Middle frontal gyrus (tissue), 1 donor: ENCODE data around the gene LIPK.

Source experiments
- DNase-seq: peaks from one replicate; pipeline ENCODE4 v3.0.0-alpha.2; 2015; ENCODE audit warnings: low spot score; ENCODE audit errors: extremely low spot score

LIPK gene

DNA sequence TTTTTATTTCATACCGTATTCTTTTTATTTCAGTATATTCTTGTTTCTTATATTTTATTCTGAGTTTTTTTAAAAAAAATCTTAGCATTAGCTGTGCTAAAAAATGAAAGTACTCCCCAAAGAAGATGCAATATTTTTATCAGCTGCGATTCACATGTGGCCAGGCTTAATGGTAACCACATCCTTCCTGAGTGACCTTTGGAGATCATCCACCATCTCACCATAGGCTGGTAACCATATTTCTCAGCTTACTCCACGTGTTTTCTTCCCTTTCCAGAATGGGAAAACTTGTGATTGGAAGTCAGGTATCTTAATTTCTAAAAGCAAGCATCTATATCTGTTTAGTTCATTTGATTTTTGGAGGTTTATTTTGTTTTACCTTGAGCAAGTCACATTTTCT lies 77.7 kb downstream of the LIPK start:
- DNase-seq, result no peak

DNA sequence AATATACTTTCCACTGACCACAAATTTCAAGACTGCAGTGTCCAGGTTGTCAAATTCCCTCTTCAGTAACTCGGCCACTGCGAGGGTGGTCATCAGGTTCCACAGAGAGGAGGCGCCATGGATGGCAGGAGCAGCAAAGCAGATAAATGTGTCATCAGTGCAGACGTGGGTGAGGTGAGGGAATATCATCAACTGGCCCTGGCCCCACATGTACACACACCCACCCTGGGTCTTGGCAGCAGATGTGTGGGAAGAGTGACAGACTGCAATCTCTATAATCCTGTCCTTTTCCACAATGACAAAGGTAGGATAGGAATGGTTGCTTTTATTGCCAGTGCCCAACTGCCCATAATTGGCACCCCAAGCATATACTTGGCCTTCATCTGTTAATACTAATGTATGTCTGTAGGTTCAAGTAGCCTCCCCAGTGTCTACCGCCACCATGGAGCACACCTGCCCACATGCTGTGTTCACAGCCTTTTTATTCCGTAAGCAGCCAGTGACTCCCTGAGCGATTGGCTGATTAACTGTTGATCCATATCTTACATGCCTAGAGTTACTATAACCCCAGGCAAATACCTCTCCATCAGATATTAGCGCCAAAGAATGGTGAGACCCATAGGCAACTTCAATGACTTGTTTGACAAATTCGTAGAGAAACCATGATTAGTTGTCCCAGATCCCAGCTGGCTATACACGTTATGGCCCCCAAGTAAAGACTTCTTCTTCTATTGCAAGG lies 80.2 kb downstream of the LIPK start:
- DNase-seq, result no peak

DNA sequence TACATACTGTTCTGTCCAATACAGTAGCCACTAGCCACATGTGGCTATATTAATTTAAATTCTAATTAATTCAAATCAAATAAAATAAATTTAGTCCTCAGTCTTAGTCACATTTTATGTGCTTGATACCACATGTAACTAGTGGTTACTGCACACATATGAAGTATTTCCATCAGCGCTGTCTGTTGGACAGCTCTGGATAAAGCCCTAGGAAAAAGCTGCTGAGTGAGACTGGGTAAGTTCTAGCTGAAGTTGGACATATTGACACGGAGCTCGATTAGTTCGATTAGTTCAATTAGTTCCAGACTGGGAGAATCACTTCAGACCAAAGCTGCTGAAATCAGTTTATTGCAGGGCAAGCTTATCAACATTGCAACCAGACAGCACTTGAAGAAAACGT lies 81.4 kb downstream of the LIPK start:
- no peak for DNase-seq

DNA sequence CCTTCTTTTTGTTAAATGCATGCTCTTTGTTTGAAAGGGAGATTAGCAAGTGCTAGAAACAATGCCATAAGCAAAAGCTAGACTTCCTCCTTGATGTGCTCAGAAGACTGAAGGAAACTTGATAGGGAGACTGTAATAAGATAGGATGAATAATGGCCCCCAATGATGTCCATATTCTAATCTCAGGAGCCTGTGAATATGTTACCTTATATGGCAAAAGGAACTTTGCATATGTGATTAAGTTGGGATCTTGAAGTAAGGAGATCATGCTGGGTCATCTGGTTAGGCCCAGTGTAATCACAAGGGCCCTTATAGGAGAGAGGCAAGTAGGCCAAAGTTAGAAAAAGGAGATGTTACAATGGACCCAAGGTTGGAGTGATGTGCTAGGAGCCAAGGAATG lies 82.9 kb downstream of the LIPK start:
- no peak for DNase-seq

DNA sequence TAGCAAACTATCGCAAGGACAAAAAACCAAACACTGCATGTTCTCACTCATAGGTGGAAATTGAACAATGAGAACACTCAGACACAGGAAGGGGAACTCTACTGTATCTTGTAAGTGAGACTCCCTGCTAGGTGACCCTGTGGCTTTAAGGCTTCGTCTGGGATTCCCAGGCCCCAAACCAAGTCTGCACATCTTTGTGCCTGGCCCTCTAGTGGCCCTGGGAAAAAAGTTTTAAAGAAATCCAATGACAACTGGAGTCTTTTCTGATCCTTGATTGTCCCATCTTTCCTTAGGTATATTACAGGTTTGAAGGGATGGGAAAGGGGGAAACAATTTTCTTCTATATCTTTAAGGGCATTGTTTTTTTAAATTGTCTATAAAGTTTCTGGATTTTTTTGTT lies 85.9 kb downstream of the LIPK start:
- DNase-seq, result no peak

DNA sequence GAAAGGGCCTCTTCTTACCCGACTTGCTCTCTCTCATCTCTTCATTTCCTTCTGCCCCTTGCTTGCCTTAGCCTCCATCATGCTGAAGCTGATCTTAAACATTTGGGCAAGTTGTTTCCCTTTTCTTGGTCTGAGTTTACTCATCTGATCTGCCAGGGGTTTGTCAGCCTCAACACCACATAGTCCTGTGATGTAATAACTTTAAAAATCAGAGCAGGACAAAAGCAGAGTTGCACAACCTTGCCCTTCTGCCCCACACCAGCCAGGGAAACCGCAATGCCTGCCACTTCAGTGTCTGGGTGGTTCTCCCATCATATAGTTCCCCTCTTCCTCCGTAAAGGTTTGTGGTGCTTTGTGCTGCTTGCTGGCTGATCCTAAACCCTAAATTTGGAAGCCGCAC lies 86.6 kb downstream of the LIPK start:
- no peak for DNase-seq

DNA sequence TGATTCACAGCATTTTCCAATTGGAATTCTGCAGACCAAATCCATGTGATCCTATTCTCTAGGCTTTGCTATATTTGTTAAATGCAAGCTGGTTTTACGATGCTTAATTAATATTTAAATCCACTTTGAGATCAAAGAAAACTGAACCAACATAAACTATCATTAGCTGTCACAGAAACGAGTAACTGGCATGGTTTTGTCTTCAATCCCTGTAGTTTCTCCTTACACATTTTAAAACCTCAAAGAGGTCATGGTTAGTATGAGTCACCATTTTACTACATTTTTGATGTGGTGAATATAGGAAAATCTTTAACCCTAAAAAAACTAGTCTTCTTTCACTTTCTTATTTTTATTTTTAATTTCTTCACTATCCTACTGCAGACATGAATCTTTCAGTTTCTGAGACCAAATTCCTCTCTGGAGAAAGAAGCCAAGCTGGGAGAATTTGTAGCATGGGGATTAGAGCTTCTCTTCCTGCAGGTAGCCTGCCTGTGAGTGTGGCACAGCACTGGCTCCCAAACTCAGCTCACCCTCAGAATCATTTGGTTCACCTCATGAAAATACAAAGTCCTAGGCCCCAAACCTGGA lies 87.8 kb downstream of the LIPK start:
- DNase-seq, result no peak

DNA sequence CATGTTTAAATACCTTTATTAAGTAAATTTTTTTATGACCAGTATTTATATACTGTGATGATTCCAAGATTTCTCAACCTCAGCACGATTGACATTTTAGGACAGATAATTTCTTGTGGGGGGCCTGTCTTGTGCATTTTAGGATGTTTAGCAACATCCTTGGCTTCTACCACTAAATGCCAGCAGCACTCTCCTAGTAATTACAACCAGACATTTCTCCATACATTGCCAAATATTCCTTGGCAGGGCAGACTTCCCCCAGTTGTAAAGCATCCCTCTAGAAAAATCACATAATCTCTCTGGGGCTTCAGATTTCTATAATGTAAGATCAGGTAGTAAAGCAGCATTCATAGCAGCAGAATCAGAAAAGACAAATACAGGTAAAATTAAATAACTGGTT lies 88.7 kb downstream of the LIPK start:
- DNase-seq, result no peak

DNA sequence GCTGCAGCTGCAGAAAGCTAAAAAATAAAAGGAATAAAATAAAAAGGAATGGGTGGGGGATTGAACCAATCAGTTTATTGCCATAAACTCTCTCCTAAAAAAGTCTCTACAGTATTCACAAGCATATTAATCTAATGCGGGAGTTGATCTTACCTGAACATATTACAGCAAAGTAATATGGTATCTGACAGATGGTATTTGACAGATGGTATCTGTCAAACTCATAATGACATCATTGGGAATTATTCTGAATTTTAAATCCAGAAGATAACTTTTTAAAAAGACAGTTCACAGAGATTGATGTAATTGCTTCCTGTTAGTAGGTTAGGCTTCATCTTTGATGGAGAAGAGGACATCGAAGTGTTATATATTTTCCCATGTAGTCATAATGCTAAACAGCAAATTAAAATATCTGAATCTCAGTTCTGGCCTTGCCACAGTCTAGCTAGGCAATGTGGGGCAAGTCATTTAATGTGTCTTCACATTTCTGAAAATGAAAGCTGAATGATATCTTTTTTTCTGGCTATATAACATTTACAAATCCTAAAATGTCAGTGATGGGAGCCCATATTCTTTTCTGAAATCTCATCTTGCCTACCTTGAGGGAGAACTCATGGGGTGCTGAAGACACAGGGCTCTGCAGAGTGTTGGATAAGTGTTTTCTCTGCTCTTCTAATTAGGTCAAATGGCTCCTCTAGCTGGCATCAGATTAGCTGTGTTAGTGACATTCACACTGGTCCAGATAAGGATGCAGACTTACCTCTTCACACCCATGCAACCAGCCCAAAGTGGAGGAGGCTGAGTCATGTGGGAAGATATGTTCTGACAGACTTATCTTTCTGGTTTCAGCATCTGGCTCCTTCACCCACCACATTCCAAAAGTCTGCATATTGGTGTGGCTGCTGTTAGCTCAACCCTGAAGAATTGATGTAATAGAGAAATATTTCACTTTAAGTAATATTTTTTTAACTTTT lies 94.4 kb downstream of the LIPK start:
- no peak for DNase-seq
